ENCODE data around the gene MAD1L1.

The MAD1L1 gene

GRCh38 chr7:1917221-1918062 is 315.3 kb downstream of the MAD1L1 start:
- no peak for DNase-seq

- DNase-seq = no peak
Observed at GRCh38 chr7:1916601-1916970, 316.2 kb downstream of the MAD1L1 start.

- DNase-seq = no peak
Observed at GRCh38 chr7:1915956-1916600, 316.7 kb downstream of the MAD1L1 start.

GRCh38 chr7:1915326-1915725 is 317.4 kb downstream of the MAD1L1 start:
- no peak for DNase-seq

GRCh38 chr7:1914743-1915142 is 318.0 kb downstream of the MAD1L1 start:
- no peak for DNase-seq

GRCh38 chr7:1914321-1914720 is 318.4 kb downstream of the MAD1L1 start:
- no peak for DNase-seq

GRCh38 chr7:1913466-1914282 is 319.1 kb downstream of the MAD1L1 start:
- no peak for DNase-seq

- no peak for DNase-seq
Observed at GRCh38 chr7:1912593-1913465, 319.9 kb downstream of the MAD1L1 start.

- no peak for DNase-seq
Observed at GRCh38 chr7:1911571-1911970, 321.2 kb downstream of the MAD1L1 start.

GRCh38 chr7:1910827-1911226 is 321.9 kb downstream of the MAD1L1 start:
- DNase-seq = no peak

- DNase-seq = no peak
Observed at GRCh38 chr7:1910081-1910685, 322.6 kb downstream of the MAD1L1 start.

- DNase-seq = no peak
Observed at GRCh38 chr7:1909476-1909875, 323.3 kb downstream of the MAD1L1 start.

GRCh38 chr7:1908823-1909420 is 323.8 kb downstream of the MAD1L1 start:
- DNase-seq = no peak

GRCh38 chr7:1907751-1908365 is 324.9 kb downstream of the MAD1L1 start:
- no peak for DNase-seq

- DNase-seq = no peak
Observed at GRCh38 chr7:1906988-1907745, 325.6 kb downstream of the MAD1L1 start.

- DNase-seq = no peak
Observed at GRCh38 chr7:1906087-1906830, 326.5 kb downstream of the MAD1L1 start.

- DNase-seq = no peak
Observed at GRCh38 chr7:1902231-1902855, 330.4 kb downstream of the MAD1L1 start.

- DNase-seq = no peak
Observed at GRCh38 chr7:1901431-1902210, 331.1 kb downstream of the MAD1L1 start.
